DOHH2 (cell line): ENCODE measurements around the gene PHRF1.

Experiments used
- H3F3A ChIP-seq: fragments of 200-600 bp; sonication (generic), shearing (Covaris generic); 2 replicates; pipeline ENCODE4 v1.6.0; 2016; ENCODE audit warnings: antibody characterized with exemption, mild to moderate bottlenecking; ENCODE audit not compliant: control insufficient read depth, insufficient read depth
- H3K27ac ChIP-seq: fragments of 200-600 bp; sonication (generic); 2 replicates; pipeline ENCODE4 v1.5.1; 2014; ENCODE audit warnings: low read depth, mild to moderate bottlenecking, low read length, moderate library complexity
- H3K27me3 ChIP-seq: fragments of 200-600 bp; sonication (generic); 2 replicates; pipeline ENCODE4 v1.6.1; 2014; ENCODE audit warnings: mild to moderate bottlenecking, low read length, mixed read lengths; ENCODE audit not compliant: control insufficient read depth
- H3K36me3 ChIP-seq: fragments of 200-600 bp; sonication (generic); 2 replicates; pipeline ENCODE4 v1.6.1; 2014; ENCODE audit warnings: mild to moderate bottlenecking, low read length, moderate library complexity, mixed read lengths; ENCODE audit not compliant: control insufficient read depth
- H3K4me1 ChIP-seq: fragments of 200-600 bp; sonication (generic); 2 replicates; pipeline ENCODE4 v1.6.1; 2014; ENCODE audit warnings: mild to moderate bottlenecking, low read length, mixed read lengths; ENCODE audit not compliant: control insufficient read depth
- H3K4me2 ChIP-seq: fragments of 200-600 bp; sonication (generic); 2 replicates; pipeline ENCODE4 v1.6.0; 2014; ENCODE audit warnings: mild to moderate bottlenecking, low read length, moderate library complexity
- H3K4me3 ChIP-seq: fragments of 200-600 bp; sonication (generic); 2 replicates; pipeline ENCODE4 v1.5.1; 2014; ENCODE audit warnings: mild to moderate bottlenecking, low read length, mixed read lengths
- H3K79me2 ChIP-seq: fragments of 200-600 bp; sonication (generic); 2 replicates; pipeline ENCODE4 v1.6.1; 2014; ENCODE audit warnings: mild to moderate bottlenecking, low read length, mixed read lengths; ENCODE audit not compliant: control insufficient read depth
- H3K9me2 ChIP-seq: fragments of 200-600 bp; sonication (generic); replicated peaks from 2 replicates; pipeline ENCODE4 v1.6.1; 2014; ENCODE audit warnings: mild to moderate bottlenecking, low read length, mixed read lengths; ENCODE audit not compliant: control insufficient read depth
- H3K9me3 ChIP-seq: fragments of 200-600 bp; sonication (generic); 2 replicates; pipeline ENCODE4 v1.6.1; 2014; ENCODE audit warnings: antibody characterized with exemption, low read length, mixed read lengths; ENCODE audit not compliant: control insufficient read depth, insufficient read depth
- H4K20me1 ChIP-seq: fragments of 200-600 bp; sonication (generic); 2 replicates; pipeline ENCODE4 v1.6.0; 2014; ENCODE audit warnings: low read depth, mild to moderate bottlenecking, antibody characterized with exemption, low read length, moderate library complexity; ENCODE audit not compliant: control insufficient read depth, insufficient read depth
- EZH2phosphoT487 ChIP-seq: fragments of 200-600 bp; sonication (generic); IDR thresholded peaks from 2 replicates; pipeline ENCODE4 v1.6.1; 2017; ENCODE audit warnings: borderline replicate concordance, mild to moderate bottlenecking, antibody characterized with exemption, low read length, moderate library complexity, mixed read lengths
- TF ChIP-seq, protein P1 (sequence below): fragments of 200-600 bp; sonication (generic); IDR thresholded peaks from one replicate; pipeline ENCODE4 v1.5.1; 2014; ENCODE audit warnings: antibody characterized with exemption, mild to moderate bottlenecking, low read depth, low read length; ENCODE audit not compliant: poor library complexity, severe bottlenecking

Gene PHRF1

GRCh38 chr11:575313-575995, 816 bp upstream of the PHRF1 start:
- Histone ChIP-seq H3K27ac (no peak overlapping the region), H3K4me1 (peaks cover 30% of the 10 kb centered on the region), H3K4me3 (peak overlapping the region; percentile 78), H3F3A (no peaks in the 10 kb centered on the region), H3K4me2 (peak overlapping the region; percentile 97), H4K20me1 (peaks cover 25% of the 10 kb centered on the region), H3K79me2 (peaks cover 43% of the 10 kb centered on the region), H3K36me3 (peaks cover 31% of the 10 kb centered on the region), H3K9me2 (no peaks in the 10 kb centered on the region), H3K27me3 (peaks cover 8% of the 10 kb centered on the region), H3K9me3 (no peaks in the 10 kb centered on the region)
- TF ChIP-seq, protein P1, sequence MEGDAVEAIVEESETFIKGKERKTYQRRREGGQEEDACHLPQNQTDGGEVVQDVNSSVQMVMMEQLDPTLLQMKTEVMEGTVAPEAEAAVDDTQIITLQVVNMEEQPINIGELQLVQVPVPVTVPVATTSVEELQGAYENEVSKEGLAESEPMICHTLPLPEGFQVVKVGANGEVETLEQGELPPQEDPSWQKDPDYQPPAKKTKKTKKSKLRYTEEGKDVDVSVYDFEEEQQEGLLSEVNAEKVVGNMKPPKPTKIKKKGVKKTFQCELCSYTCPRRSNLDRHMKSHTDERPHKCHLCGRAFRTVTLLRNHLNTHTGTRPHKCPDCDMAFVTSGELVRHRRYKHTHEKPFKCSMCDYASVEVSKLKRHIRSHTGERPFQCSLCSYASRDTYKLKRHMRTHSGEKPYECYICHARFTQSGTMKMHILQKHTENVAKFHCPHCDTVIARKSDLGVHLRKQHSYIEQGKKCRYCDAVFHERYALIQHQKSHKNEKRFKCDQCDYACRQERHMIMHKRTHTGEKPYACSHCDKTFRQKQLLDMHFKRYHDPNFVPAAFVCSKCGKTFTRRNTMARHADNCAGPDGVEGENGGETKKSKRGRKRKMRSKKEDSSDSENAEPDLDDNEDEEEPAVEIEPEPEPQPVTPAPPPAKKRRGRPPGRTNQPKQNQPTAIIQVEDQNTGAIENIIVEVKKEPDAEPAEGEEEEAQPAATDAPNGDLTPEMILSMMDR, result no peak
- TF ChIP-seq EZH2phosphoT487, result no peak

DNA sequence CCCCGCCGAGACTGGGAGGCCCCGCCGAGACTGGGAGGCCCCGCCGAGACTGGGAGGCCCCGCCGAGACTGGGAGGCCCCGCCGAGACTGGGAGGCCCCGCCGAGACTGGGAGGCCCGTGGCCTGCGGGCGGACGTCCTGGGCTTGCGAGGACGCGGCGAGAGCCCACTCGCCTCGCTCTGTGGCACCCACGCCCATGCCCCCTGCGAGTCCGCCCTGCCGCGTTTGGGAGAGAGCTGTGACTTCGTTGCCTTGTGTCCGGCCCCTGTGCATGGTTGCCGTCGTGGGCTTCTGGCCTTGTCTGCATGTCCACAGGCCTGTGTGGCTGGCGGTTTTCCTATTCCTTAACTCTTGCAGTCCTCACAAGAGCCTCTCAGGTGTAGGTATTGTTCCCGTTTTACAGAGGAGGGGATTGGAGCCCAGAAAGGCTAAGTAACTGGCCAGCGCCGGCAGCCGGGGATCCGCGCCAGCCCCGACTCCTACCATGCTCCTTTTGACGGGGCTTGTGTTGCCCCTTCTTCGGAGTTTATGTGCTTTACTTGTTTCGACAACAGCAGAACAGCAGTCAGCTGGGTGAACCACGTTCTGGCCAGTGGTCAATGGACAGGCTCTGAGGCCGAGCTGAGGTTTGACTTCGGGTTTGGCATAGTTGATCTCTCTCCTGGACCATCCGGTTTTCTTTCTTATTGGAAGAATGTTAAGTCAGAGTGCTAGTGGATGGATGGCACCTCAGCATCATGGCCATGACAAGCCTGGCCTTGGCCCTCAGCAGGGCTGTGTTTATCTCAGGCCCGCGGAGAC, 741 bp downstream of the PHRF1 start:
- H3K27me3 ChIP-seq, result peaks cover 8% of the 10 kb centered on the region
- H3K9me2 ChIP-seq, result no peaks in the 10 kb centered on the region
- no peaks in the 10 kb centered on the region for H3K9me3 ChIP-seq
- H3K4me2 ChIP-seq, result peak overlapping the region; percentile 95
- H4K20me1 ChIP-seq, result peaks cover 25% of the 10 kb centered on the region
- H3K4me1 ChIP-seq, result peaks cover 30% of the 10 kb centered on the region
- peaks cover 59% of the 10 kb centered on the region for H3K79me2 ChIP-seq
- no peaks in the 10 kb centered on the region for H3F3A ChIP-seq
- peak overlapping the region; percentile 95 for H3K4me3 ChIP-seq
- H3K36me3 ChIP-seq, result peaks cover 41% of the 10 kb centered on the region
- TF ChIP-seq EZH2phosphoT487, result no peak
- TF ChIP-seq, protein P1, result no peak
- no peak overlapping the region for H3K27ac ChIP-seq

- peaks cover 8% of the 10 kb centered on the region for H3K27me3 ChIP-seq
- peaks cover 61% of the 10 kb centered on the region for H3K79me2 ChIP-seq
- no peaks in the 10 kb centered on the region for H3K9me3 ChIP-seq
- H3K9me2 ChIP-seq, result no peaks in the 10 kb centered on the region
- no peaks in the 10 kb centered on the region for H3F3A ChIP-seq
- H3K4me2 ChIP-seq, result peak overlapping the region; percentile 95
- TF ChIP-seq, protein P1, result no peak
- TF ChIP-seq EZH2phosphoT487, result no peak
- H3K4me3 ChIP-seq, result peak overlapping the region; percentile 95
- peaks cover 25% of the 10 kb centered on the region for H4K20me1 ChIP-seq
- peaks cover 45% of the 10 kb centered on the region for H3K36me3 ChIP-seq
- no peak overlapping the region for H3K27ac ChIP-seq
- H3K4me1 ChIP-seq, result peaks cover 30% of the 10 kb centered on the region
Observed at GRCh38 chr11:577611-577894, 1.3 kb downstream of the PHRF1 start.
